ENCODE measurements around the gene RALY. TPM values are rescaled to one million over a fixed set of nuclear protein-coding genes. Genes with fewer than 3 reads are reported as not detected.

RALY gene
- total and polyA plus RNA-seq, 11 donors = 99.2 to 210 (median 106) TPM

DNA sequence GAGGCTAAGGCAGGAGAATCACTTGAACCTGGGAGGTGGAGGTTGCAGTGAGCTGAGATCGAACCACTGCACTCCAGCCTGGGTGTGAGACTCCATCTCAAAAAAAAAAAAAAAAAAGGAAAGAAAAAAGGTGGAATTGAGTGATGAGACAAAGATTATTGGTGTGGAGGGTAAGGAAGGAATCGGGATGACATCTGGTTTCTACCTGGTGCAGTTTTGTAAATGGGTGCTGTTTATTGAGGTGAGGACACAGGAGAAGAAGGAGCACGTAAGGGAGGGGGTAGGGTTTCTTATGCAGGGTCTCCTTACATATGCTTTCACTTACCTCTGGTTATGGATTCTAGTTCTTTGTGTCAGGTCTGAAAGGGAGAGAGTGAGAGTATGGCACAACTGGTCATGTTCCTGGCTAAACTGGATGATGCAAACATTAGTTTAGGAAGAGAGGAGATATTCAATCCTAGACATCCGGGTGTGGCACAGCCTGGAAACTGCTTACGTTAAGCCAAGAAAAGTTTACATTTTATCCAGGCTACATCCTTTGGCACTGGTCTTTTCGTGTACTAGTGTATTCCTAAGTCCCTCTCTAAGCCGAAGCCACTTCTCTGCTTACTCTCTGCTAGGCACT is 5.4 kb downstream of the RALY start:
- no peak for ATAC-seq
- Histone ChIP-seq H3K9me3 (no peaks in the 10 kb centered on the region), H3K4me3 (no peak overlapping the region), H3K27me3 (no peaks in the 10 kb centered on the region), H3K27ac (no peak overlapping the region), H3K4me1 (peaks cover 0 to 85% (median 67%) of the 10 kb centered on the region in 12 donors), H3K36me3 (peaks cover 0 to 8% (median 0%) of the 10 kb centered on the region in 9 donors)
- DNase-seq = no peak
- intact Hi-C loops (cut with DNase I) = loop anchor here in 7 of 10 donors (5.0 to 10.0 kb wide), 8 partner anchors 38 to 314 kb away; partner anchors contain the start of genes CHMP4B (in 1 of the 7) and E2F1 (in 1 of the 7)
- 77 to 83% (median 81%) methylated on average over 7 of the region's 7 CpGs for WGBS, 4 donors
- TF ChIP-seq POLR2A (IDR thresholded peaks at IDR 0.05) (no peak), CTCF (IDR thresholded peaks at IDR 0.05) (no peak)

GRCh38 chr20:34001378-34001777 is 7.7 kb downstream of the RALY start:
- H3K36me3 ChIP-seq = peaks cover 0 to 8% (median 0%) of the 10 kb centered on the region in 9 donors
- no peak overlapping the region for H3K27ac ChIP-seq
- no peak for TF ChIP-seq POLR2A (IDR thresholded peaks at IDR 0.05)
- no peak for TF ChIP-seq CTCF (IDR thresholded peaks at IDR 0.05)
- 61 to 79% (median 71%) methylated on average over 2 of the region's 2 CpGs for WGBS, 4 donors
- intact Hi-C loops (cut with DNase I) = loop anchor here in 1 of 10 donors (5.0 kb wide), 1 partner anchor 36 kb away; no protein-coding TSS in a partner anchor
- no peaks in the 10 kb centered on the region for H3K9me3 ChIP-seq
- no peaks in the 10 kb centered on the region for H3K27me3 ChIP-seq
- no peak for ATAC-seq
- H3K4me1 ChIP-seq = peaks cover 0 to 85% (median 55%) of the 10 kb centered on the region in 12 donors
- no peak for DNase-seq
- H3K4me3 ChIP-seq = no peak overlapping the region

DNA sequence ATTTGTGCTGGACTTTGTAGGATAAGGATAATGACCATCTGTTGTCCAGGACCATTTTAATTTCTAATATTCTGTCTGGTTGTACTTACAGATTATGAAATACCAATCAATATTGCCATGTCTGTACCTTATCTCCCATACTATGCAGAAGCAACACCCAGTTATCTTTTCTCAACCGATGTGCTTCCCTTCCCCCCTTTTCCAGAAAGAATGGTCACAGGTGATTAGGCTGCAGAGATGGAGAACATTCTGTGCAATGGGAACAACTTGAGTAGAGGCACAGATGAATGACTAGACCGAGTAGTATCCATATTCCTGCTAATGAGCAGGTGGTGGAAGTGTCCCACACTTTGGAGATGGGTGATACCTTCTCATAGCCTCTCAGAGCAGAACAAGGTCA is 10.5 kb downstream of the RALY start:
- Histone ChIP-seq H3K27me3 (no peaks in the 10 kb centered on the region), H3K4me3 (no peak overlapping the region), H3K36me3 (peaks cover 0 to 8% (median 0%) of the 10 kb centered on the region in 9 donors), H3K4me1 (peaks cover 0 to 75% (median 44%) of the 10 kb centered on the region in 12 donors), H3K27ac (no peak overlapping the region), H3K9me3 (no peaks in the 10 kb centered on the region)
- intact Hi-C loops (cut with DNase I) = loop anchor here in 1 of 10 donors (5.0 kb wide), 1 partner anchor 33 kb away; no protein-coding TSS in a partner anchor
- TF ChIP-seq POLR2A (IDR thresholded peaks at IDR 0.05) (no peak), CTCF (IDR thresholded peaks at IDR 0.05) (no peak)
- no peak for ATAC-seq
- 52 to 59% (median 55%) methylated on average over 2 of the region's 2 CpGs for WGBS, 4 donors
- no peak for DNase-seq

DNA sequence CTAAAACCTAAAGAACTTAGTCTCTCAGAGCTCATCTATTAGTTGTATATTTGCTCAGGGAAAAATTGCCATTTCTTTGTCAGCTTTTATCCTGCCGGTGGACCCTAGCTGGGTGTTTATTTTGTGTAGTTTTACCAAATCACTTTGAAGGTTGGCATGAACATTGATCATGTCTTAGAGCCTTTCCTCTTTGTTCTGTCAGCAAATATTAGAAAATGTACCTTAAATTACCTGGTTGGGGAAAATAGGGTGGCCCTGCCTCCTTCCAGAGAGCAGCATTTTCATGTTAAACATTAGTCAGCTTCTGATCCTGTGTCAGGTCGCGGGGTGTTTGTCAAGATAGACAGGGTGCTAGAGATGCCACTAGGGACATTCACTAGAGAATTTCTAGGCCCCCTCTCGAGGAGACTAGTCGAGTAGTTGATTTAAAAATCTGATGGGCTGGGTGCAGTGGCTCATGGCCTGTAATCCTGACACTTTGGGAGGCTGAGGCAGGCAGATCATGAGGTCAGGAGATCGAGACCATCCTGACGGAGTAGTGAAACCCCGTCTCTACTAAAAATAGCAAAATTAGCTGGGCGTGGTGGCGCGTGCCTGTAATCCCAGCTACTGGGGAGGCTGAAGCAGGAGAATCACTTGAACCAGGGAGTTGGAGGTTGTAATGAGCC is 11.2 kb downstream of the RALY start:
- Histone ChIP-seq H3K27ac (no peak overlapping the region), H3K36me3 (peaks cover 0 to 8% (median 0%) of the 10 kb centered on the region in 9 donors), H3K4me3 (no peak overlapping the region), H3K27me3 (no peaks in the 10 kb centered on the region), H3K4me1 (peaks cover 0 to 75% (median 43%) of the 10 kb centered on the region in 12 donors), H3K9me3 (no peaks in the 10 kb centered on the region)
- DNase-seq (no peak), ATAC-seq (no peak)
- 88 to 93% (median 90%) methylated on average over 11 of the region's 11 CpGs for WGBS, 4 donors
- TF ChIP-seq CTCF (IDR thresholded peaks at IDR 0.05) (no peak), POLR2A (IDR thresholded peaks at IDR 0.05) (no peak)
- intact Hi-C loops (cut with DNase I) = loop anchor here in 1 of 10 donors (5.0 kb wide), 1 partner anchor 32 kb away; no protein-coding TSS in a partner anchor

All from heart left ventricle (tissue), 16 donors.